ENCODE measurements around the gene PLOD1.
"Not testable (repeated sequence)": the region's sequence is repeated elsewhere in the genome, so short reads cannot be mapped to it uniquely, and the experiment has no call there.

Gene PLOD1

DNA sequence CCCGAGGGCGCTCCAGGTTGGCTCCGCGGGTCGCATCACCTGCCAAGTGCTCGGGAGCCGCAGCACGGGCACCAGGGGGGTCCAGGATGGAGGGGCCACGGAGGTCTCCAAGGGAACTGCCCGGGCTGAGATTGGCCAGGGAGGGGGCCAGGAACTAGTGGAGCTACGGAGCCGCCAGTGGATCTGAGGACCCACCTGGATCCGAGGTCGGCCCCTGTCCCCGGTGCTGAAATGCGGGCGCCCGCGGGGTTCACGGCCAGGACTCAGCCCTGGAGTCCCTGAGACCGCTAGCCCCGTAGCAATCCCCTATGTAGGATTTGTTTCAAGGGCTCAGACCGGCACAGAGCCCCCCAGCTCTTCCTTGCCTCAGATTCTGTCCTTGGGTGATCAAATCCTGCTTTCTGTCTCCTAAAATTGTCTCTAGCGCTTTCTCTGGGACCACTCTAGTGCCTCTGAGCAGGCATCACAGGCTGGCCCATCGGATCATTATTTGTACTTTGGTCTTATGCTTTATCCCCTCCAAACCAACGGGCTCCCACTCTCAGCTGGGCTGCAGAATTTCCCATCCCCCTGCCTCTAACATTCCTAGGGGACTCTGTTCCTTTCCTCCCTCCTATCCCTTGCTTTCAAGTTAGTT, 35.6 kb upstream of the PLOD1 start:
- peaks cover 18 to 23% of the 10 kb centered on the region in 2 donors for H3K27me3 ChIP-seq (ENCODE audit: control insufficient read depth in 1 of 2, insufficient read depth in 2 of 2, low read length in 2 of 2)

DNA sequence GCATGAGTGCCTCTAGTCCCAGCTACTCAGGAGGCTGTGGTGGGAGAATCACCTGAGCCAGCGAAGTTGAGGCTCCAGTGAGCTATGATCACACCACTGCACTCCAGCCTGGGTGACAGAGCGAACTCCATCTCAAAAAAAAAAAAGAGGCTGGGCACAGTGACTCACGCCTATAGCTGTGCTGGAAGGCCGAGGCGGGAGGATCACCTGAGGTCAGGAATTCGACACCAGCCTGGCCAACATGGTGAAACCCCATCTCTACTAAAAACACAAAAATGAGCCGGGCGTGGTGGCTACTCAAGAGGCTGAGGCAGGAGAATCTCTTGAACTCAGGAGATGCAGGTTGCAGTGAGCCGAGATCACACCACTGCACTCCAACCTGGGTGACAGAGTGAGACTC, 33.1 kb upstream of the PLOD1 start:
- not testable (repeated sequence) for H3K4me1 ChIP-seq (ENCODE audit: control insufficient read depth, insufficient read depth, low read length); H3K9me3 ChIP-seq (ENCODE audit: control insufficient read depth in 2 of 2, low read length in 2 of 2); H3K4me3 ChIP-seq (ENCODE audit: low read length in 2 of 2); H3K27ac ChIP-seq (ENCODE audit: low read length); H3K9ac ChIP-seq (ENCODE audit: low read length in 2 of 2); H3K36me3 ChIP-seq (ENCODE audit: control insufficient read depth in 2 of 2, insufficient read depth in 2 of 2, low read length in 2 of 2)
- peaks cover 13 to 16% of the 10 kb centered on the region in 2 donors for H3K27me3 ChIP-seq (ENCODE audit: control insufficient read depth in 1 of 2, insufficient read depth in 2 of 2, low read length in 2 of 2)

More for the DNA sequence above, 35.6 kb upstream of the PLOD1 start:
- H3K4me1 ChIP-seq (ENCODE audit: control insufficient read depth, insufficient read depth, low read length): no peaks in the 10 kb centered on the region
- no peak overlapping the region for H3K27ac ChIP-seq (ENCODE audit: low read length)
- H3K4me3 ChIP-seq (ENCODE audit: low read length in 2 of 2): no peak overlapping the region
- no peaks in the 10 kb centered on the region for H3K36me3 ChIP-seq (ENCODE audit: control insufficient read depth in 2 of 2, insufficient read depth in 2 of 2, low read length in 2 of 2)
- no peaks in the 10 kb centered on the region for H3K9me3 ChIP-seq (ENCODE audit: control insufficient read depth in 2 of 2, low read length in 2 of 2)
- H3K9ac ChIP-seq (ENCODE audit: low read length in 2 of 2): no peak overlapping the region

DNA sequence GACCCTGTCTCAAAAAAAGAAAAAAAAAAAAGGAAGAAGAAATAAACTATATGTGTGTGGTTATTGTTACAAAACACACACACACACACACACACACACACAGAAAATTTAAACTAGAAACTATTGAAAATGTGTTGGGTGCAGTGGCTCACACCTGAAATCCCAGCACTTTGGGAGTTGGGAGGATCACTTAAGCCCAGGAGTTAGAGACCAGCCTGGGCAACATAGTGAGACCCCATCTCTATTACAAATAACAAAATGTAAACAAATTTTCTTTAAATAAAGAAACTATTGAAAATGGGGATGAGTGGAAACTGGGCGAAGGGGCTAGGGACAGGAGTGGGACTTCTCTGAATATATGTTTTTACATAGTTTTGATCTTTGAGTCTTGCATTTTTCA, 31.3 kb upstream of the PLOD1 start:
- no peaks in the 10 kb centered on the region for H3K36me3 ChIP-seq (ENCODE audit: control insufficient read depth in 2 of 2, insufficient read depth in 2 of 2, low read length in 2 of 2)
- no peak overlapping the region for H3K4me3 ChIP-seq (ENCODE audit: low read length in 2 of 2)
- H3K27ac ChIP-seq (ENCODE audit: low read length): no peak overlapping the region
- H3K9ac ChIP-seq (ENCODE audit: low read length in 2 of 2): no peak overlapping the region
- peaks cover 2% of the 10 kb centered on the region for H3K4me1 ChIP-seq (ENCODE audit: control insufficient read depth, insufficient read depth, low read length)
- H3K27me3 ChIP-seq (ENCODE audit: control insufficient read depth in 1 of 2, insufficient read depth in 2 of 2, low read length in 2 of 2): peaks cover 11 to 13% of the 10 kb centered on the region in 2 donors
- H3K9me3 ChIP-seq (ENCODE audit: control insufficient read depth in 2 of 2, low read length in 2 of 2): no peaks in the 10 kb centered on the region

DNA sequence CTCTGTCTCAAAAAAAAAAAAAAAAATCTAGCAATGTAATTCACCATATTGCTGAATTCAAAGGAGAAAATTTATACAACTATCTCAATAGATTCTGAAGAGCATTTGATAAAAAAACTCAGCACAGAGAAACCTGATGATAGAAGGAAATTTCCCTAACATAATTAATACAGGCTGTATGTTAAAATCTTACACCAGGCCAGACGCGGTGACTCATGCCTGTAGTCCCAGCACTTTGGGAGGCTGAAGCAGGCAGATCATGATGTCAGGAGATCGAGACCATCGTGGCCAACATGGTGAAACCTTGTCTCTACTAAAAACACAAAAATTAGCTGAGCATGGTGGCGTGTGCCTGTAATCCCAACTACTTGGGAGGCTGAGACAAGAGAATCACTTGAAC, 30.4 kb upstream of the PLOD1 start:
- H3K27ac ChIP-seq (ENCODE audit: low read length); H3K4me3 ChIP-seq (ENCODE audit: low read length in 2 of 2); H3K9ac ChIP-seq (ENCODE audit: low read length in 2 of 2); H3K9me3 ChIP-seq (ENCODE audit: control insufficient read depth in 2 of 2, low read length in 2 of 2); H3K4me1 ChIP-seq (ENCODE audit: control insufficient read depth, insufficient read depth, low read length); H3K36me3 ChIP-seq (ENCODE audit: control insufficient read depth in 2 of 2, insufficient read depth in 2 of 2, low read length in 2 of 2); H3K27me3 ChIP-seq (ENCODE audit: control insufficient read depth in 1 of 2, insufficient read depth in 2 of 2, low read length in 2 of 2): not testable (repeated sequence)

DNA sequence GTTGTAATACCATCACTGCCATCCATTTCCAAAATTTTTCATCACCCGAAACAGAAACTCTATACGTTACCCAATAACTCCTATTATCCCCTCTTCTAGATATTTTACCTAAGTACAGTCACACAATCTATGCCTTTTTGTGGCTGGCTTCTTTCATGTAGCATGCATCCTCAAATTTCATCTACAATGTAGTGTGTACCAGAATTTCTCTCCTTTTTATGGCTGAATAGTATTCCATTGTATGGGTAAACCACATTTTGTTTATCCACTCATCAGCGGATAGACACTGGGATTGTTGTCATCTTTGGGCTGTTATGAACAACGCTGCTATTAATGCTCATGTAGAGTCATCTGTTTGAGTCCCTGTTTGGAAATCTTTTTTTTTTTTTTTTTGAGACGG, 29.5 kb upstream of the PLOD1 start:
- peaks cover 10% of the 10 kb centered on the region for H3K4me1 ChIP-seq (ENCODE audit: control insufficient read depth, insufficient read depth, low read length)

DNA sequence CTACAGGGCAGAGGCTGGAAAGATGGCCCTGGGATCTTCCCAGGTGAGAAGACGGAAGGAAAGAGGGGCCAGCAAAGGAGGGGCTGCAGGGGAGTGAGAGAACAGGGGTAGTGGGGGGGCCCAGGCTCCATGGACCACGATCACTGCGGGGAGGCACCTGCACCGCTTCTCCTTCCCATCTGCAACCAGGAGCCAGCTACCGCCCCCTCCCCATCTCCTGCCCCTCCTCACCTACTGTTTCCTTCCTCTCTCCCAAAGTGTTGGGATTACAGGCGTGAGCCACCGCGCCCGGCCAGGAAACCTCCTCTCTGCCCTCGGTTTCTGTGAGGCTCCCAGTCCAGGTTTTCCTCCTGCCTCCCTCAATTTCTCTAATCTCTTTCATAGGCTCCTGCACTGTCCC, 27.6 kb upstream of the PLOD1 start:
- no peak overlapping the region for H3K9ac ChIP-seq (ENCODE audit: low read length in 2 of 2)
- no peak overlapping the region for H3K27ac ChIP-seq (ENCODE audit: low read length)
- H3K27me3 ChIP-seq (ENCODE audit: control insufficient read depth in 1 of 2, insufficient read depth in 2 of 2, low read length in 2 of 2): no peaks in the 10 kb centered on the region
- H3K4me1 ChIP-seq (ENCODE audit: control insufficient read depth, insufficient read depth, low read length): peaks cover 10% of the 10 kb centered on the region
- H3K9me3 ChIP-seq (ENCODE audit: control insufficient read depth in 2 of 2, low read length in 2 of 2): no peaks in the 10 kb centered on the region
- H3K4me3 ChIP-seq (ENCODE audit: low read length in 2 of 2): no peak overlapping the region
- H3K36me3 ChIP-seq (ENCODE audit: control insufficient read depth in 2 of 2, insufficient read depth in 2 of 2, low read length in 2 of 2): no peaks in the 10 kb centered on the region

More for the DNA sequence above, 29.5 kb upstream of the PLOD1 start:
- Histone ChIP-seq H3K27ac (ENCODE audit: low read length) (no peak overlapping the region), H3K36me3 (ENCODE audit: control insufficient read depth in 2 of 2, insufficient read depth in 2 of 2, low read length in 2 of 2) (no peaks in the 10 kb centered on the region), H3K9me3 (ENCODE audit: control insufficient read depth in 2 of 2, low read length in 2 of 2) (no peaks in the 10 kb centered on the region), H3K27me3 (ENCODE audit: control insufficient read depth in 1 of 2, insufficient read depth in 2 of 2, low read length in 2 of 2) (no peaks in the 10 kb centered on the region), H3K9ac (ENCODE audit: low read length in 2 of 2) (no peak overlapping the region), H3K4me3 (ENCODE audit: low read length in 2 of 2) (no peak overlapping the region)

DNA sequence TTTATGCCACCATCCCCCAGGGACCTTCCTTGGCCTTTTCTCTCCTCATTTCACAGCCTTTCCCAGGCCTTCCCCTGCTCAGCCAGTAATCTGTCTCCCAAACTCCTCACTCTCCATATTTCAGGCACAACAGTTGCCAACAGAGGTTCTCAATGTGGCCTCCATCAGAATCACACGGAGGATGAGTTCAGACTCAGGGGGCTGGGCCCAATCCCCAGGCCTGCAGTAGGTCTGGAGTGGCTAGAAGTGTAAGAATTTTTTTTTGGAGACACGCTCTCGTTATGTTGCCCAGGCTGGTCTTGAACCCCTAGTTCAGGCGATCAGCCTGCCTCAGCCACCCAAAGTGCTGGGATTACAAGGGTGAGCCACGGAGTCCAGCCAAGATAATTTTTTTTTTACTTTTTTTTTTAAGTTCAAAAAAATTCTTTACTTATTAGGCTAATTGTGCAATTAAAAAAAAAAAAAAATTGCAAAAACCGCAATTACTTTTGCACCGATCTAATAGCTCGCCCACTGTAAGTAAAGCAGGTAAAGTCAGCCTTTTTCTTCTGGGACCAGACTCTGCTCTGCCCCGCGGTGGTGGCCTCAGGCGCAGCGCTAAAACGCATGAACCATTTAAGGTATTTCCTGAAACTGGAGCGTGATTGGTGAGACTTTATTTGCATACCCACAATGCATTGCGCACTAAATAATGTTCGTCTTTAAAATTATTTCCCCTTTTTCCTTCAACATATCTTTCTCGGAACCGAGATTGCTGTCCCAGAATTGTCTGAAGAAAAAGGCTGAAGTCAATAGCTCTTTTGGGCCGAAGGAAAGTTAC, 27.0 kb upstream of the PLOD1 start:
- peak overlapping the region in 1 of 2 donors; percentile 87 for H3K4me3 ChIP-seq (ENCODE audit: low read length in 2 of 2)
- no peaks in the 10 kb centered on the region for H3K36me3 ChIP-seq (ENCODE audit: control insufficient read depth in 2 of 2, insufficient read depth in 2 of 2, low read length in 2 of 2)
- H3K27me3 ChIP-seq (ENCODE audit: control insufficient read depth in 1 of 2, insufficient read depth in 2 of 2, low read length in 2 of 2): no peaks in the 10 kb centered on the region
- peak overlapping the region; percentile 99 for H3K27ac ChIP-seq (ENCODE audit: low read length)
- H3K9ac ChIP-seq (ENCODE audit: low read length in 2 of 2): peak overlapping the region; percentile 84 to 96
- H3K9me3 ChIP-seq (ENCODE audit: control insufficient read depth in 2 of 2, low read length in 2 of 2): no peaks in the 10 kb centered on the region
- H3K4me1 ChIP-seq (ENCODE audit: control insufficient read depth, insufficient read depth, low read length): peaks cover 10% of the 10 kb centered on the region

DNA sequence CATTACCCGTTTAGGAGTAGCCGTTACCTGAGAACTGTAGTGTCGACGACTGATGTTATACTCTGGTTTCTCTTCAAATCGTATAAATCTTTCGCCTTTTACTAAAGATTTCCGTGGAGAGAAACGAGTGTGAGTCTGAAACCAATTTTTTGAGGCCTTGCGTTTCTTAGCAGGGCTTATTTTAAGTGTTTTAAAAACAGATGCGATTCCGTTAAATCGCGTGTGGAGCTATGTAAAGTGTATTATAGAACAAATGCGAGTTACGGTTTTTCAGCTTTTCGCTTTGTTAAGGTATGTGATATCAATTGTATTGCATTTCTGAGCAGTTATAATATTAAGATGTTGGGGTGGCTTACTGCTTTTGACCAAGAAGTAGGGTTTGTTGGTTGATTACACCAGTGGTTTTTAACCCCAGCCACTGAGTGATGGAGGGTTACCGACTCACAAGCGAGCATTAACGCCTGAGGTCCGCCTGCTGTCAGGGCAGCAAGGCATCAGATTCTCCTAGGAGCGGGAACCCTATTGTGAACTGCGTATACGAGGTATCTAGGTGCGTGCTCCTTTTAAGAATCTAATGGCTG, 26.3 kb upstream of the PLOD1 start:
- Histone ChIP-seq H3K4me3 (ENCODE audit: low read length in 2 of 2) (peak overlapping the region; percentile 83 to 87), H3K27ac (ENCODE audit: low read length) (peak overlapping the region; percentile 99), H3K4me1 (ENCODE audit: control insufficient read depth, insufficient read depth, low read length) (peaks cover 10% of the 10 kb centered on the region), H3K36me3 (ENCODE audit: control insufficient read depth in 2 of 2, insufficient read depth in 2 of 2, low read length in 2 of 2) (no peaks in the 10 kb centered on the region), H3K9me3 (ENCODE audit: control insufficient read depth in 2 of 2, low read length in 2 of 2) (no peaks in the 10 kb centered on the region), H3K9ac (ENCODE audit: low read length in 2 of 2) (peak overlapping the region; percentile 84 to 96), H3K27me3 (ENCODE audit: control insufficient read depth in 1 of 2, insufficient read depth in 2 of 2, low read length in 2 of 2) (no peaks in the 10 kb centered on the region)

DNA sequence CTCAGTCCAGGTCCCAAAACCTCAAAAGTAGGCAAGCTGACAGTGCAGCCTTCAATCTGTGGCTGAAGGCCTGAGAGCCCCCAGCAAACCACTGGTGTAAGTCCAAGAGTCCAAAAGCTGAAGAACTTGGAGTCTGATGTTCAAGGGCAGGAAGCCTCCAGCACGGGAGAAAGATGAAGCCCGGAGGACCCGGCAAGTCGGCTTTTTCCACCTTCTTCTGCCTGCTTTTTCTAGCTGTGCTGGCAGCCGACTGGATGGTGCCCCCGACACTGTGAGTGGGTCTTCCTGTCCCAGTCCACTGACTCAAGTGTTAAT, 23.6 kb upstream of the PLOD1 start:
- H3K9ac ChIP-seq (ENCODE audit: low read length in 2 of 2); H3K4me1 ChIP-seq (ENCODE audit: control insufficient read depth, insufficient read depth, low read length); H3K27me3 ChIP-seq (ENCODE audit: control insufficient read depth in 1 of 2, insufficient read depth in 2 of 2, low read length in 2 of 2); H3K36me3 ChIP-seq (ENCODE audit: control insufficient read depth in 2 of 2, insufficient read depth in 2 of 2, low read length in 2 of 2); H3K4me3 ChIP-seq (ENCODE audit: low read length in 2 of 2); H3K9me3 ChIP-seq (ENCODE audit: control insufficient read depth in 2 of 2, low read length in 2 of 2); H3K27ac ChIP-seq (ENCODE audit: low read length): not testable (repeated sequence)

DNA sequence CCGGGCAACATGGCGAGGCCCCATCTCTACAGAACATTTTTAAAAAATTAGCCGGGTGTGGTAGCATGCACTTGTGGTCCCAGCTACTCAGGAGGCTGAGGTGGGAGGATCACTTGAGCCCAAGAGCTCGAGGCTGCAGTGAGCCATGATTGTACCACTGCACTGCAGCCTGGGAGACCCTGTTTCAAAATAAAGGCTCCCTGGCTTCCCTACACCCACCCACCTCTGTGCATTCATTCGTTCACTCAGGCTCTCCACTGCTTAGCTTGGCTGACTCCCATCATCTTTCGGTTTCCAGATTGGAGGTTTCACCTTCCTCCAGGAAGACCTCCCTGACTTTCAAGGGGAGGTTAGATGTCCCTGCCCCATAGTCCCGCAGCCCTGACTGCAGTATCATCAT, 22.5 kb upstream of the PLOD1 start:
- Histone ChIP-seq H3K36me3 (ENCODE audit: control insufficient read depth in 2 of 2, insufficient read depth in 2 of 2, low read length in 2 of 2) (peaks cover 0 to 2% of the 10 kb centered on the region in 2 donors), H3K27me3 (ENCODE audit: control insufficient read depth in 1 of 2, insufficient read depth in 2 of 2, low read length in 2 of 2) (no peaks in the 10 kb centered on the region), H3K9ac (ENCODE audit: low read length in 2 of 2) (no peak overlapping the region), H3K4me3 (ENCODE audit: low read length in 2 of 2) (no peak overlapping the region), H3K27ac (ENCODE audit: low read length) (peak overlapping the region; percentile 11), H3K9me3 (ENCODE audit: control insufficient read depth in 2 of 2, low read length in 2 of 2) (no peaks in the 10 kb centered on the region), H3K4me1 (ENCODE audit: control insufficient read depth, insufficient read depth, low read length) (peaks cover 10% of the 10 kb centered on the region)
